Colonic mucosa (tissue), 4 donors: ENCODE measurements around the gene KCNH2. TPM values are rescaled to one million over a fixed set of nuclear protein-coding genes. Genes with fewer than 3 reads are reported as not detected.

Experiments used
- DNase-seq: peaks from one replicate; pipeline ENCODE4 v3.0.0-alpha.2; 2020
- H3K27ac ChIP-seq: fragments of 200-600 bp; one replicate; pipeline ENCODE4 v1.8.0; 2021
- H3K27me3 ChIP-seq: fragments of 200-600 bp; one replicate; pipeline ENCODE4 v1.8.0; 2021
- H3K36me3 ChIP-seq: fragments of 200-600 bp; one replicate; pipeline ENCODE4 v1.8.0; 2021
- H3K4me1 ChIP-seq: fragments of 200-600 bp; one replicate; pipeline ENCODE4 v1.8.0; 2021; ENCODE audit warnings: mild to moderate bottlenecking
- H3K4me3 ChIP-seq: fragments of 200-600 bp; one replicate; pipeline ENCODE4 v1.8.0; 2021
- H3K9ac ChIP-seq, 2 donors: one replicate each; pipeline ENCODE4 v1.7.0; 2013; ENCODE audit warnings: control low read depth in 2 of 2, low read depth in 2 of 2, low read length in 2 of 2
- H3K9me3 ChIP-seq: fragments of 200-600 bp; one replicate; pipeline ENCODE4 v1.8.0; 2021
- intact Hi-C: fragments of 100-400 bp; cut with DNase I; formaldehyde crosslinking; loops from one replicate; pipeline ENCODE4 v1.14.1; 2022
- total RNA-seq, 2 donors: library from RNA; stranded (reverse); fragmentation: NEBNext Ultra II Directional in 1 of 2; extraction: Animal tissue kit (Norgen Biotek cat#: 25700) in 1 of 2; gene quantifications; one replicate each; pipeline ENCODE4 v1.2.1, GENCODE V29; 2021
- TF ChIP-seq, protein P1 (sequence below): fragments of 200-600 bp; IDR thresholded peaks from one replicate; pipeline ENCODE4 v1.8.0; 2022; ENCODE audit warnings: antibody characterized with exemption, mild to moderate bottlenecking
- donor health status: healthy.
- donor health status: DM: no; HTN: no; CAD: no.
- donor health status: DM: no; HTN: no; CAD: no.

The KCNH2 gene
- total RNA-seq, 2 donors from 2014 or later: 3.3 to 8.8 TPM

DNA sequence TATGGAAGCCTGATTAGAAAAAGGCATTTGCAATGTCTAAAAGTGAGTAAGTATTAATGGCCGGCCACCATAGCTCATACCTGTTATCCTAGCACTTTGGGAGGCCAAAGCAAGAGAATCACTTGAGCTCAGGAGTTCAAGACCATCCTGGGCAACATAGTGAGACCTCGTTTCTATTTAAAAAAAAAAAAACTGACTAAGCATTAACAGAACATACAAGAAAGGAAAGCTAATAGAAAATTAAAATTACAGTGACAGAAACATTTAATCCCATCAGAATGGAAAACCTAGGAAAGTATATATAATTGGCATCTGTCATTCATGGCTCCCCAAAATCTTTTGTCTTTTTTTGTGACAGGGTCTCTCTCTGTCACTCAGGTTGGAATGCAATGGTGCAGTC lies 69.9 kb downstream of the KCNH2 start:
- H3K9ac ChIP-seq: no peak overlapping the region
- intact Hi-C loops: no loop called here
- no peaks in the 10 kb centered on the region for H3K27me3 ChIP-seq
- no peaks in the 10 kb centered on the region for H3K36me3 ChIP-seq
- no peak overlapping the region for H3K4me3 ChIP-seq
- no peaks in the 10 kb centered on the region for H3K9me3 ChIP-seq
- no peak for DNase-seq
- no peak overlapping the region for H3K27ac ChIP-seq
- TF ChIP-seq, protein P1, sequence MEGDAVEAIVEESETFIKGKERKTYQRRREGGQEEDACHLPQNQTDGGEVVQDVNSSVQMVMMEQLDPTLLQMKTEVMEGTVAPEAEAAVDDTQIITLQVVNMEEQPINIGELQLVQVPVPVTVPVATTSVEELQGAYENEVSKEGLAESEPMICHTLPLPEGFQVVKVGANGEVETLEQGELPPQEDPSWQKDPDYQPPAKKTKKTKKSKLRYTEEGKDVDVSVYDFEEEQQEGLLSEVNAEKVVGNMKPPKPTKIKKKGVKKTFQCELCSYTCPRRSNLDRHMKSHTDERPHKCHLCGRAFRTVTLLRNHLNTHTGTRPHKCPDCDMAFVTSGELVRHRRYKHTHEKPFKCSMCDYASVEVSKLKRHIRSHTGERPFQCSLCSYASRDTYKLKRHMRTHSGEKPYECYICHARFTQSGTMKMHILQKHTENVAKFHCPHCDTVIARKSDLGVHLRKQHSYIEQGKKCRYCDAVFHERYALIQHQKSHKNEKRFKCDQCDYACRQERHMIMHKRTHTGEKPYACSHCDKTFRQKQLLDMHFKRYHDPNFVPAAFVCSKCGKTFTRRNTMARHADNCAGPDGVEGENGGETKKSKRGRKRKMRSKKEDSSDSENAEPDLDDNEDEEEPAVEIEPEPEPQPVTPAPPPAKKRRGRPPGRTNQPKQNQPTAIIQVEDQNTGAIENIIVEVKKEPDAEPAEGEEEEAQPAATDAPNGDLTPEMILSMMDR: no peak
- no peaks in the 10 kb centered on the region for H3K4me1 ChIP-seq

DNA sequence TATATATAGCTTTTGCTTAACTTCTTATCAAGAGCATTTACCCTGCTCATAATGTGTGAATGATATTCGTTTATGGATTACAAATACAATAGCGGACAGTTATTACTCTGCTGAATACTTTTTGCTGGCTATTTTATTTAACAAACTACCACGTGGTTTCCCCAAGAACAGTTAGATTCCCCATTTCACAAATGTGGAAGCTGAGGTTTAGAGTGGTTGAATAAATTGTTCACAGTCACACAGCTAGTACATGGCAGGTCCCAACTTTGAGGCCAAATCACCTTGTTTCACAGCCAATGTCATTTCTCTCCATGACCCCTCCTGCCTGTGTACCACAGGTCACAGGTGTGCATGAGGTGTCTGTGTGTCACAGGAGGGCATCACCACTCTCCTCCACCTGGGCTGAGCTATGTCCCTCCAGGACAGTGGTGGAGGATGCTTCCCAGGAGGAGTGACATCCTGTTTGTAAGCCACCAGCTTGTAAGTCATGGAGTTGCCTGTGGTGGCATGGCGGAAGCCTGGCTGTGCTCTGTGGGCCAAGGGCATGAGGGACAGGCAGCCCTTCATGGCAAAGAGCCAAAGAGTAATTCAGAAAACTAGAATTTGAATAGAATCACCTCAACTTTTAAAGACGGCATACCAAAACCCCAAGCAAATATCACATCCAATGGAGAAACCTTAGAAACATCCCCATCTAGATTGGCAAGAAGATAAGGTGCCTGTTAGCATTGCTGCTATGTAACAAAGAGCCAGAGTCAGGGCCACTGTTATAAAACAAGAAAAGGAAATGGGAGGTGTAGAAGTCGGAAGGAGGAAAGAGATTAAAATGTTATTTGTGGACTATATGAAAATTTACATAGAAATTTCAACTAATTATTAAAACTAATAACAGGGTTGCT lies 73.9 kb downstream of the KCNH2 start:
- H3K4me3 ChIP-seq: no peak overlapping the region
- H3K9ac ChIP-seq: no peak overlapping the region
- H3K4me1 ChIP-seq: peaks cover 14% of the 10 kb centered on the region
- no peaks in the 10 kb centered on the region for H3K36me3 ChIP-seq
- TF ChIP-seq, protein P1: no peak
- DNase-seq: no peak
- peak overlapping the region; percentile 49 for H3K27ac ChIP-seq
- intact Hi-C loops: no loop called here
- no peaks in the 10 kb centered on the region for H3K27me3 ChIP-seq
- no peaks in the 10 kb centered on the region for H3K9me3 ChIP-seq

DNA sequence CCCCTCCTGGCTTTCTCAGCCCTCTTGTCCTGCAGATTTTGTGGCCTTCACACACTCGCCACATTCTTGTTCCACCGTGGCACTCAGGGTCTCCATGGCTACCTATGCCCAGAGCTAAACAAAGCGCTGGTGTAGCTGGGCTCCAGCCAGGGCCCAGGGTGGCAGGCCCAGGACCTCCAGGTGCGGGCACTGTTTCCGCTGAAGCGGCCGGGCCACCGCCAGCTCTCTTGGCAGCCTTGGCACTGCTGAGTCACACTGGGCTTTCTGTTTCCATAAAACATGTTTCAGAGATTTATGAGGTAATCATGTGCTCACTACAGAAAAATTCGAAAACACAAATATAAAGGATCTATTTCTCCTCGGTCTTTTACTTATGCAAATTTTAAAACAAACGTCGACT lies 74.5 kb downstream of the KCNH2 start:
- Histone ChIP-seq H3K9me3 (no peaks in the 10 kb centered on the region), H3K36me3 (no peaks in the 10 kb centered on the region), H3K4me1 (peaks cover 14% of the 10 kb centered on the region), H3K4me3 (no peak overlapping the region), H3K9ac (peak overlapping the region in 1 of 2 donors; percentile 38), H3K27me3 (no peaks in the 10 kb centered on the region), H3K27ac (peak overlapping the region; percentile 49)
- TF ChIP-seq, protein P1: no peak
- DNase-seq: peak; percentile 81
- intact Hi-C loops: no loop called here

DNA sequence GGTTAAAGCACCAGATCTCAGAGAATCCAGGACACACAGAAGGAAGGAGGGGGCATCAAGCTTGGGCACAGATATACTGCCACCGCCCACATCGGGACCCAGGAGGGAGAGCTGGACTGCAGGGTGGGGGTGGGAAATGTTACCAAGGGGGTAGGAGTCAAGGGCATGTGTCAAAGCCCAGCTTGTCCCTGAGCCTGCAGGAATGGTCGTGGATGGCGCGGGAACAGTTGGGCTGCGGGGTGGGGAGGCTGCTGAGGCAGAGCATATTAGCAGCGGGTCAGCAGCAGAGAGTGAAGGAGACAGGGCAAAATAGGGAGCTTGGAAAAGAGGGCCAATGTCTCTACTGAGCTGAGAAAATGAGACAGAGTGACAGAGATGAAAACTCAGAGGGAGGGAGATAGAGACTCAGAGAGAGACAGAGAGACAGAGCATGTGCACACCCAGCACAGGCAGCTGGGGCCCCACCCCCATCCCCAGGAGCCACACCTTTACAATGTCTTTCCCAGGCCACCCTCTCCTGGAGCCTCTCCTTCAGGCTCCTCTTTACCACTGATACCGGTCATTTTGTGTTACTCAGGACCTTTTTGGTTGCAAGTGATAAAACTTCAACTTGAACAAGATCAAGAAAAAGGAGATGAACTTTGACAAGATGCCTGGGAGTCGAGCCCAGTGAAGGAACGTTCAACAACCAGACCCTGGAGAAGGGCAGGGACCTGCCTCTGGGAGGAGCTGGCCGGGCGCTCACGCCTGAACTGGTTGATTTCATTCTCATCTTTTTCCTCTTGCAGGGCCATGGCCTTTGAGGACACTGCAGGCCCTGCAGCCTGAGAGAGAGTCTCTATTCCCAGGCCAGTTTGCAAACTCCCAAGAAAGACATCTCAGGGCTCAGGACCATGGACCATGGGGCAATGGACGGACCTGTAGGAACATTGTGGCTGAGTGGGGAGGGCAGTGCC lies 75.8 kb downstream of the KCNH2 start:
- TF ChIP-seq, protein P1: no peak
- intact Hi-C loops: no loop called here
- no peak overlapping the region for H3K4me3 ChIP-seq
- H3K9me3 ChIP-seq: no peaks in the 10 kb centered on the region
- no peaks in the 10 kb centered on the region for H3K27me3 ChIP-seq
- no peaks in the 10 kb centered on the region for H3K36me3 ChIP-seq
- DNase-seq: peak; percentile 77
- peaks cover 14% of the 10 kb centered on the region for H3K4me1 ChIP-seq
- peak overlapping the region; percentile 48 to 65 for H3K9ac ChIP-seq
- peak overlapping the region; percentile 56 for H3K27ac ChIP-seq
